Activated B cell treated with CpG ODN at 0.5 μM for 24 hours (primary cell): ENCODE results near the gene SLC15A4. TPM values are rescaled to one million over a fixed set of nuclear protein-coding genes. Genes with fewer than 3 reads are reported as not detected.

ENCODE experiments used
- ATAC-seq: fragments of 200-7000 bp; cut with Tn5 transposase; one replicate; pipeline ENCODE4 v1.10.0; 2021; ENCODE audit warnings: low read depth, mild to moderate bottlenecking, moderate library complexity
- CTCF ChIA-PET: fragments of 350-600 bp; sonication (Branson Sonifier 250); formaldehyde crosslinking; loops from one replicate; lab custom pipeline; 2021; ENCODE audit warnings: antibody characterized with exemption; lab: Charles Lee
- POLR2A ChIA-PET: fragments of 350-600 bp; sonication (Branson Sonifier 250); formaldehyde crosslinking; loops from one replicate; lab custom pipeline; 2021; ENCODE audit warnings: antibody characterized with exemption; lab: Charles Lee
- DNase-seq: peaks from one replicate; pipeline ENCODE4 v3.0.0; 2022
- H3K27ac Mint-ChIP-seq: one replicate; pipeline ENCODE4 v1.8.0; 2020; ENCODE audit warnings: mixed read lengths
- H3K27me3 Mint-ChIP-seq: one replicate; pipeline ENCODE4 v1.8.0; 2021; ENCODE audit warnings: mixed read lengths
- H3K36me3 Mint-ChIP-seq: one replicate; pipeline ENCODE4 v1.8.0; 2021; ENCODE audit warnings: low read depth, mixed read lengths
- H3K4me1 Mint-ChIP-seq: one replicate; pipeline ENCODE4 v1.8.0; 2021; ENCODE audit warnings: mixed read lengths
- H3K4me3 Mint-ChIP-seq: one replicate; pipeline ENCODE4 v1.8.0; 2020; ENCODE audit warnings: mild to moderate bottlenecking, mixed read lengths
- H3K9me3 Mint-ChIP-seq: one replicate; pipeline ENCODE4 v1.8.0; 2020; ENCODE audit warnings: mixed read lengths
- intact Hi-C: fragments of 100-400 bp; cut with micrococcal nuclease; formaldehyde crosslinking; loops from one replicate; pipeline ENCODE4 v1.15.1; 2024
- total RNA-seq: library from RNA; stranded (reverse); gene quantifications from 2 replicates; pipeline ENCODE4 v1.2.3, GENCODE V29; 2022
- TF ChIP-seq, protein P1 (sequence below): fragments of 200-600 bp; IDR thresholded peaks from one replicate; pipeline ENCODE4 v1.8.0; 2022; ENCODE audit warnings: antibody characterized with exemption, mild to moderate bottlenecking

Gene SLC15A4
- total RNA-seq, 1 donor from 2014 or later: 54.0 TPM

DNA sequence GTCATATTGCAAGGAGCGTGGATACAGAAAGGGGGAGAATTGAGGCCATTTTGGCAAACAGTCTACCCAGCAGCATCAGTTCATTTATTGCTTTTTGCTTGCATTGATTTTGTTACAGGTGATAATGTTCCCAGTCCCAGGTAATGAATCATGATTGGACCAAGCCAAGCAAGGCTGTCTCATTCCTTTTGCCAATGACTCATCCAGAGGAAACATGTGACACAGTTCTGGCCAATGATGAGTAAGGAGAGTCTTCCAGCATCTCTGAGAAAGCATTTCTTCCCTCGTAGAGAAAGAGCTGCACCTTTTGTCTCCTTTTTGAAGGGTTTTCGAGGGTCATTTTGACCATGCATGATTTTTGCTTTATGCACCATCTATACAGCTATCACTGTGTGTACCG lies 68.2 kb downstream of the SLC15A4 start:
- POLR2A ChIA-PET: no interaction called here
- Mint-ChIP-seq H3K9me3 (no peaks in the 10 kb centered on the region), H3K36me3 (no peaks in the 10 kb centered on the region), H3K4me1 (no peaks in the 10 kb centered on the region), H3K27me3 (no peaks in the 10 kb centered on the region), H3K27ac (no peak overlapping the region), H3K4me3 (no peak overlapping the region)
- no peak for DNase-seq
- TF ChIP-seq, protein P1, sequence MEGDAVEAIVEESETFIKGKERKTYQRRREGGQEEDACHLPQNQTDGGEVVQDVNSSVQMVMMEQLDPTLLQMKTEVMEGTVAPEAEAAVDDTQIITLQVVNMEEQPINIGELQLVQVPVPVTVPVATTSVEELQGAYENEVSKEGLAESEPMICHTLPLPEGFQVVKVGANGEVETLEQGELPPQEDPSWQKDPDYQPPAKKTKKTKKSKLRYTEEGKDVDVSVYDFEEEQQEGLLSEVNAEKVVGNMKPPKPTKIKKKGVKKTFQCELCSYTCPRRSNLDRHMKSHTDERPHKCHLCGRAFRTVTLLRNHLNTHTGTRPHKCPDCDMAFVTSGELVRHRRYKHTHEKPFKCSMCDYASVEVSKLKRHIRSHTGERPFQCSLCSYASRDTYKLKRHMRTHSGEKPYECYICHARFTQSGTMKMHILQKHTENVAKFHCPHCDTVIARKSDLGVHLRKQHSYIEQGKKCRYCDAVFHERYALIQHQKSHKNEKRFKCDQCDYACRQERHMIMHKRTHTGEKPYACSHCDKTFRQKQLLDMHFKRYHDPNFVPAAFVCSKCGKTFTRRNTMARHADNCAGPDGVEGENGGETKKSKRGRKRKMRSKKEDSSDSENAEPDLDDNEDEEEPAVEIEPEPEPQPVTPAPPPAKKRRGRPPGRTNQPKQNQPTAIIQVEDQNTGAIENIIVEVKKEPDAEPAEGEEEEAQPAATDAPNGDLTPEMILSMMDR: no peak
- intact Hi-C loops: no loop called here
- no peak for ATAC-seq
- CTCF ChIA-PET: no interaction called here

DNA sequence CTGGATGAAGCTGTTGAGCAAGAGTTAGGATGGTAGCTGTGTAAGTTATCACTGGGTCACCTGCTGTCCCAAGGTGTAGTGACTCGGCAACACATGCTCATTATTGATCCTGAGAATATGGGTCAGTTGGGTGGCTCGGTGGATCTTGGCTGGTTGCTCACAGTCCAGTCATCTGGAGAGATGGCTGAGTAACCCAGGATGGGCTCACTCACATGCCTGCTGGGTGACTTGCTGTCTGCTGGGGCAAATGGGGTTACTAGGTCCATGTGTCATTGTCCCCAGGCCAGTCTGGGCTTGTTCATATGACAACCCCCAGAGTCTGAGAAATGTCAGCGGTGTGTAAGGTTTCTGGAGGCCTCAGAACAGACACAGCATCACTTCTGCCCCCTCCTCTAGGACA lies 69.5 kb downstream of the SLC15A4 start:
- ChIA-PET CTCF (no interaction called here), POLR2A (no interaction called here)
- Mint-ChIP-seq H3K4me3 (no peak overlapping the region), H3K27me3 (no peaks in the 10 kb centered on the region), H3K4me1 (no peaks in the 10 kb centered on the region), H3K9me3 (no peaks in the 10 kb centered on the region), H3K36me3 (no peaks in the 10 kb centered on the region), H3K27ac (no peak overlapping the region)
- intact Hi-C loops: no loop called here
- DNase-seq (no peak), ATAC-seq (no peak)
- TF ChIP-seq, protein P1: no peak

DNA sequence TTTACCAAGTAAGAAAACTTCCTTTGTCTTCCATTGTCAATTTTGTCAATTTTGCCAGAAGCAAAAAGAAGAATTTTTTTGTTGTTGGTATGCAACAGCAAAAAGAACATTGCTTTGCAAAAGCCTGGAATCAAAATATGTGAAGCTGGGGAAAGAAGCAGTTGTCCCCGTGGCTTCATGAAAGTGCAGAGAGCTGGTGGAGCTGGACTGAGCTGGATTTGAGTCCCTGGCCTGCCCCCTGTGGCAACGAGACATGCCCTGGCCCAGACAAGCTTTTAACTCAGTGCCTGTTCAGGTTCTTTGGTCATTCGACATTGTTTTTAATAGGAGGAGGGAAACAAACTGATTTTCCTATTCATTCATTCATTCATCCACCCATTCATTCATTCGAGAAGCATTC lies 70.3 kb downstream of the SLC15A4 start:
- intact Hi-C loops: no loop called here
- POLR2A ChIA-PET: no interaction called here
- H3K9me3 Mint-ChIP-seq: no peaks in the 10 kb centered on the region

DNA sequence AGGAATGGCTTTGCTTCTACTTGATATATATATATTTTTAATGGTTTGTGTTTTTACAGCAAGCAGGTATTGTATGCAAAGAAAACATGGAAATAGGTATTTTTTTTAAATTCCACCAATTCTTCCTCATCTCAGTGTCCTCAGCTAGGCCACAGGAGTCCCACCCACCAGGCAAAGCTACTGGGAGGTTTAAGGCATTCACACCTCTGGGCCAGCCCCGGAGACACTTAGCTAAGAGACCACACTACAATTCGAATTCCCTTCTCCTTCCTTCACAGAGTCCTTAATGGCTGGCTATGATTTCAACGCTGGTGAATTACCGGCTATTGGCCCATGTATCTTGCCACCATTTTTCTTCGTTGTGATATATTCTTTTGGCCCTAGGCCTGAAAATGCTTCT lies 71.4 kb downstream of the SLC15A4 start:
- Mint-ChIP-seq H3K4me1 (no peaks in the 10 kb centered on the region), H3K27me3 (no peaks in the 10 kb centered on the region), H3K4me3 (no peak overlapping the region), H3K36me3 (no peaks in the 10 kb centered on the region), H3K9me3 (no peaks in the 10 kb centered on the region), H3K27ac (no peak overlapping the region)
- DNase-seq (no peak), ATAC-seq (no peak)
- intact Hi-C loops: no loop called here
- CTCF ChIA-PET: no interaction called here
- POLR2A ChIA-PET: no interaction called here
- TF ChIP-seq, protein P1: no peak

More for the DNA sequence above, 70.3 kb downstream of the SLC15A4 start:
- TF ChIP-seq, protein P1: no peak
- Mint-ChIP-seq H3K4me1 (no peaks in the 10 kb centered on the region), H3K36me3 (no peaks in the 10 kb centered on the region), H3K27me3 (no peaks in the 10 kb centered on the region), H3K4me3 (no peak overlapping the region), H3K27ac (no peak overlapping the region)
- CTCF ChIA-PET: no interaction called here
- no peak for DNase-seq
- ATAC-seq: no peak

DNA sequence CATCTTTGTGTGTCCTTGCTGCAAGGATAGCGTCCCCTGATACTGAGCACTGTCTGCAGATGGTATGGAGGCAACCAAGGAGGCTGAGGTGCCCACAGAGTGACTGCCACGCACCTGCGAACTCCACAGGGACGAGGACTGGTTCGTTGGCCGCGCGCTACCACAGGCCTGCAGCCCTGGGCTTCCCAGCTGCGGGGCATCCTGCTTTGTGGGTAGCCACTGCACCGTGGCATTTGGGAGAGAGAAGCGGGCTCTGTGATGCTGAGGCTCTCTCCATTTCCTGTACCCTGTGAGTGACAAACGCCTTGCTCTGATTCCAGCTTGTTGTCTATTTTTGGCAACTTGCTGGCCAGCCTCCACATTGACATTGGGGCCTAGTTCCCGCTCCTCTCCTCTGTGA lies 76.3 kb downstream of the SLC15A4 start:
- intact Hi-C loops: no loop called here
- DNase-seq (no peak), ATAC-seq (no peak)
- no peaks in the 10 kb centered on the region for H3K4me1 Mint-ChIP-seq
- TF ChIP-seq, protein P1: no peak
- H3K9me3 Mint-ChIP-seq: no peaks in the 10 kb centered on the region
- no peak overlapping the region for H3K4me3 Mint-ChIP-seq
- ChIA-PET CTCF (no interaction called here), POLR2A (no interaction called here)
- H3K27ac Mint-ChIP-seq: no peak overlapping the region
- peaks cover 5% of the 10 kb centered on the region for H3K27me3 Mint-ChIP-seq
- H3K36me3 Mint-ChIP-seq: no peaks in the 10 kb centered on the region
